Uterus (tissue), 4 donors: ENCODE results near the gene OXNAD1. TPM values are rescaled to one million over a fixed set of nuclear protein-coding genes. Genes with fewer than 3 reads are reported as not detected.
A peak's percentile ranks its signal among the peaks of the same experiment; 100 is the strongest.

ENCODE experiments used
- DNase-seq, 2 donors: peaks; one replicate each; pipeline ENCODE4 v3.0.0-alpha.2; 2019 to 2020
- H3K27ac ChIP-seq, 2 donors: fragments of 200-600 bp; sonication (generic); 1 replicate in 1 of 2; 2 replicates in 1 of 2; pipeline ENCODE4 v1.5.1; 2016 to 2018
- H3K27me3 ChIP-seq, 2 donors: fragments of 200-600 bp; sonication (generic); one replicate each; pipeline ENCODE4 v1.5.1; 2018 to 2019; ENCODE audit warnings: control low read depth in 1 of 2
- H3K36me3 ChIP-seq, 2 donors: fragments of 200-600 bp; sonication (generic); one replicate each; pipeline ENCODE4 v1.5.1; 2019; ENCODE audit warnings: control low read depth in 1 of 2
- H3K4me1 ChIP-seq, 2 donors: fragments of 200-600 bp; sonication (generic); one replicate each; pipeline ENCODE4 v1.5.1; 2018 to 2019; ENCODE audit warnings: control low read depth in 1 of 2
- H3K4me3 ChIP-seq, 2 donors: fragments of 200-600 bp; sonication (generic); 1 replicate in 1 of 2; 2 replicates in 1 of 2; pipeline ENCODE4 v1.5.1; 2018 to 2019; ENCODE audit warnings: mild to moderate bottlenecking in 1 of 2
- H3K9me3 ChIP-seq, 2 donors: fragments of 200-600 bp; sonication (generic); one replicate each; pipeline ENCODE4 v1.5.1; 2019; ENCODE audit warnings: control low read depth in 1 of 2
- CTCF ChIP-seq, 4 experiments: fragments of 200-600 bp in 2 of 4; fragments of 450-650 bp in 2 of 4; sonication (generic) in 2 of 4; IDR thresholded peaks; one replicate each; pipeline ENCODE4 v1.5.1; 2016 to 2019; ENCODE audit warnings: antibody characterized with exemption in 4 of 4, mild to moderate bottlenecking in 2 of 4, moderate library complexity in 1 of 4
- POLR2A ChIP-seq, 2 donors: fragments of 450-650 bp; IDR thresholded peaks; one replicate each; pipeline ENCODE4 v1.6.1; 2016; ENCODE audit warnings: antibody characterized with exemption in 2 of 2, mild to moderate bottlenecking in 1 of 2, moderate library complexity in 1 of 2
- intact Hi-C: fragments of 100-400 bp; cut with DNase I; formaldehyde crosslinking; loops from one replicate; pipeline ENCODE4 v1.15.1; 2023; ENCODE audit warnings: low total_unique reads
- total RNA-seq, 4 donors: library from RNA; depleted of rRNA in 3 of 4; stranded (reverse); fragments of >200 nt in 3 of 4; gene quantifications; one replicate each; pipeline versions ENCODE4 v1.1.0 to v1.2.4, GENCODE V29; 2014 to 2023
- donor health status: DM: yes; HTN: yes; CAD: no.

Gene OXNAD1, protein sequence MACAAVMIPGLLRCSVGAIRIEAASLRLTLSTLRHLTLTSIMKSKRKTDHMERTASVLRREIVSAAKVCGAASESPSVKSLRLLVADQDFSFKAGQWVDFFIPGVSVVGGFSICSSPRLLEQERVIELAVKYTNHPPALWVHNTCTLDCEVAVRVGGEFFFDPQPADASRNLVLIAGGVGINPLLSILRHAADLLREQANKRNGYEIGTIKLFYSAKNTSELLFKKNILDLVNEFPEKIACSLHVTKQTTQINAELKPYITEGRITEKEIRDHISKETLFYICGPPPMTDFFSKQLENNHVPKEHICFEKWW
- total RNA-seq: 10 to 100 TPM; 14.7 to 33.2 (median 32.3) TPM

DNA sequence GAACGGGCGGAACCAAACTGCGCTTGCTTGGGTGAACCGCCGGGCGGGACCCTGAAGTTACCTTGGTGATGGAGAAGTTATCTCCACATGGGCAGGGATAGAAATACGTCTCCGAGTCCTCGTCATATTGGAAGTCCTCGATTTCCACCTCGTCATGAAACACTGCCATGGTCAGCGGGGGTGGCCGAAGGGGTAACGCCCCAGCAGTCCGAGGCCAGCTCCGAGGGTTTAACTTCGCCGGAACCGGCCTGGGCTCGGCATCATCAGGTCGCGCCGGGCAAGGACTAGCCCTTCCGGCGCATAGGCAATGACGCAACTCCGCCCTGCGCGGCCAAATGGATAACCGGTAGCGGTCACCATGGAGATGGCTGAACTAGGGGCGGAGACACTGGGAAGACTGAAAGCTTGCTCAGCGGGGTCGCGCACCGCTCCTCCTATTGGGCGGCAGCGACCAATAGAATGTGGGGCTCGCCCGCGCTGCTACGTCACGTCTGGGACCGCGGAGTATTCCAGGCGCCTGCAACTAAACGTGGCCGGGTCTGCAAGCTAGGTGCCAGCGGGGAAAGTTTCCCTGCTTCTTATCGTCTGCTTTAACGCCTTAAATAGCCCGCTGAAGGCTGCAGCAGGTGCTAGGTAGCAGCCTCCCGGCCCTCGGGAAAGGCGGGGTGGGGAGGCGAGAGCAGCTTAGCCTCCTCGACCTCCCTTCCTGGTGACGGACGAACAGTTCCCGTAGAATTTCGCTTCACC is at the start of gene OXNAD1, which contains the start of gene DPH3:
Gene OXNAD1, plus strand, starts transcription at position 505 of the 747 bp plus-strand sequence. CDS start 5,741 bp downstream, outside the sequence.
Gene DPH3, minus strand, starts transcription at position 236 of the 747 bp plus-strand sequence. Its CDS starts 67 bp downstream, at position 169.
- Histone ChIP-seq H3K4me1 (no peaks in the 10 kb centered on the region), H3K9me3 (no peaks in the 10 kb centered on the region)
- DNase-seq: peak; percentile 100

GRCh38 chr3:16216373-16216935 is 48.6 kb upstream of the OXNAD1 start:
- no peak for DNase-seq

More for the DNA sequence above, at the start of gene OXNAD1, which contains the start of gene DPH3:
- intact Hi-C loops: no loop called here
- H3K36me3 ChIP-seq: no peaks in the 10 kb centered on the region
- peak in 3 of 4 experiments; percentile 6 to 41 (median 27) for TF ChIP-seq CTCF (IDR thresholded peaks at IDR 0.05)
- peak; percentile 67 to 70 for TF ChIP-seq POLR2A (IDR thresholded peaks at IDR 0.05)
- peak within 1 kb of the TSS; percentile 89 to 91 for H3K27ac ChIP-seq
- H3K27me3 ChIP-seq: no peaks in the 10 kb centered on the region
- peak within 1 kb of the TSS; percentile 51 to 74 for H3K4me3 ChIP-seq

DNA sequence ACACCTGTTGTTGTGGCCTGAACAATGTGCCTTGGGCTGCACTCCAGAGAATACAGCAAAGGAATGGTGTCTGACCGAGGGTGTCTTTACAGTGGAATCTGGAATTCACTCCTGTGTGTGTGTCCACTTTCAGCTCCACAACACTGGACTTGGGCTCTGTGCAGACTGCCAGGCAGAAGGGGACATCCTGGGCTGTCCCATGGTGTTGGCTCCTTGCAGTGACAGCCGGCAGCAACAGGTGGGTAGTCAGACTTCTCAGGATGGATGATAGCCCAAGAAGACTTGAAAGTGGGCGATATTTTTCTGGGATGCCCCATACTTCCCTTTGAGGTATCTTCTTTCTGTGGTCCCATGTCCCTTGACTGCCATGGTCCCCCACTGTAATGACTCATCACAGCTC is 45.2 kb upstream of the OXNAD1 start:
- Histone ChIP-seq H3K27ac (no peak overlapping the region), H3K36me3 (no peaks in the 10 kb centered on the region), H3K4me1 (no peaks in the 10 kb centered on the region), H3K27me3 (no peaks in the 10 kb centered on the region), H3K9me3 (no peaks in the 10 kb centered on the region), H3K4me3 (no peak overlapping the region)
- no peak for DNase-seq
- intact Hi-C loops: no loop called here
- no peak for TF ChIP-seq CTCF (IDR thresholded peaks at IDR 0.05)

More at GRCh38 chr3:16216373-16216935, 48.6 kb upstream of the OXNAD1 start:
- H3K9me3 ChIP-seq: no peaks in the 10 kb centered on the region
- intact Hi-C loops: no loop called here
- H3K27ac ChIP-seq: no peak overlapping the region
- TF ChIP-seq CTCF (IDR thresholded peaks at IDR 0.05) (no peak), POLR2A (IDR thresholded peaks at IDR 0.05) (no peak)
- no peaks in the 10 kb centered on the region for H3K4me1 ChIP-seq
- H3K36me3 ChIP-seq: no peaks in the 10 kb centered on the region
- no peak overlapping the region for H3K4me3 ChIP-seq
- no peaks in the 10 kb centered on the region for H3K27me3 ChIP-seq

- Histone ChIP-seq H3K9me3 (no peaks in the 10 kb centered on the region), H3K4me3 (no peak overlapping the region), H3K27ac (no peak overlapping the region), H3K27me3 (no peaks in the 10 kb centered on the region), H3K36me3 (no peaks in the 10 kb centered on the region), H3K4me1 (no peaks in the 10 kb centered on the region)
- intact Hi-C loops: no loop called here
- DNase-seq: no peak
- TF ChIP-seq CTCF (IDR thresholded peaks at IDR 0.05): no peak
- no peak for TF ChIP-seq POLR2A (IDR thresholded peaks at IDR 0.05)
These were observed 43.0 kb upstream of the OXNAD1 start for GRCh38 chr3:16221990-16222389.
